H7 (cell line): ENCODE results near the gene SLC2A8. TPM values are rescaled to one million over a fixed set of nuclear protein-coding genes. Genes with fewer than 3 reads are reported as not detected.

ENCODE experiments used
- DNase-seq: peaks from one replicate; pipeline ENCODE4 v3.0.0; 2012
- H3K27me3 ChIP-seq: 2 replicates; pipeline ENCODE4 v1.6.0; 2011; ENCODE audit warnings: mild to moderate bottlenecking, low read length; ENCODE audit not compliant: control insufficient read depth, insufficient read depth
- H3K36me3 ChIP-seq: replicated peaks from 2 replicates; pipeline ENCODE4 v1.5.1; 2011; ENCODE audit warnings: low read length; ENCODE audit not compliant: control insufficient read depth, insufficient read depth
- H3K4me3 ChIP-seq: 2 replicates; pipeline ENCODE4 v1.5.1; 2011; ENCODE audit warnings: low read depth, mild to moderate bottlenecking, control low read depth, low read length, moderate library complexity; ENCODE audit not compliant: insufficient read depth
- total RNA-seq: library from RNA; depleted of rRNA; stranded (reverse); fragments of >200 nt; shearing (Covaris generic); gene quantifications from 2 replicates; pipeline ENCODE4 v1.2.3, GENCODE V29; 2014; rRNA removed

The SLC2A8 gene
- 18.8 and 23.3 TPM in 2 replicates for total RNA-seq

- peaks cover 6% of the 10 kb centered on the region; the same call in 1 of the 2 replicates for H3K27me3 ChIP-seq
- H3K4me3 ChIP-seq, result peak within 1 kb of the TSS; percentile 65
- DNase-seq, result peak; percentile 99
- H3K36me3 ChIP-seq, result peaks cover 2% of the 10 kb centered on the region
These were observed at the start of gene SLC2A8 for GRCh38 chr9:127396808-127397645. SLC2A8 (plus strand) TSS chr9:127397169; CDS start chr9:127397231, 62 bp downstream.

- DNase-seq, result no peak
- H3K4me3 ChIP-seq, result no peak overlapping the region
- H3K27me3 ChIP-seq, result no peaks in the 10 kb centered on the region
- peaks cover 2% of the 10 kb centered on the region for H3K36me3 ChIP-seq
These were observed 48.9 kb upstream of the SLC2A8 start for GRCh38 chr9:127347831-127348776.

GRCh38 chr9:127349483-127350113 is 47.4 kb upstream of the SLC2A8 start:
- H3K36me3 ChIP-seq, result 0 out of 2 replicates have a peak, but pooled peaks cover 1% of the 10 kb centered on the region
- H3K4me3 ChIP-seq, result no peak overlapping the region
- no peak for DNase-seq
- no peaks in the 10 kb centered on the region for H3K27me3 ChIP-seq

GRCh38 chr9:127351182-127352166 is 45.5 kb upstream of the SLC2A8 start:
- no peaks in the 10 kb centered on the region for H3K27me3 ChIP-seq
- peaks cover 2% of the 10 kb centered on the region; the same call in 1 of the 2 replicates for H3K36me3 ChIP-seq
- H3K4me3 ChIP-seq, result no peak overlapping the region
- no peak for DNase-seq

GRCh38 chr9:127353882-127354281 is 43.1 kb upstream of the SLC2A8 start:
- peak; percentile 77 for DNase-seq
- H3K27me3 ChIP-seq, result no peaks in the 10 kb centered on the region
- H3K4me3 ChIP-seq, result no peak overlapping the region
- peaks cover 2% of the 10 kb centered on the region for H3K36me3 ChIP-seq

- no peak for DNase-seq
- Histone ChIP-seq H3K36me3 (peaks cover 2% of the 10 kb centered on the region), H3K4me3 (no peak overlapping the region), H3K27me3 (no peaks in the 10 kb centered on the region)
These were observed 40.1 kb upstream of the SLC2A8 start for GRCh38 chr9:127356906-127357305.

- Histone ChIP-seq H3K36me3 (peaks cover 2% of the 10 kb centered on the region), H3K27me3 (no peaks in the 10 kb centered on the region), H3K4me3 (no peak overlapping the region)
- DNase-seq, result no peak
These were observed 38.9 kb upstream of the SLC2A8 start for GRCh38 chr9:127358023-127358535.

- peaks cover 2% of the 10 kb centered on the region for H3K36me3 ChIP-seq
- no peak for DNase-seq
- no peak overlapping the region for H3K4me3 ChIP-seq
- H3K27me3 ChIP-seq, result no peaks in the 10 kb centered on the region
These were observed 38.2 kb upstream of the SLC2A8 start for GRCh38 chr9:127358770-127359169.

GRCh38 chr9:127360250-127360649 is 36.7 kb upstream of the SLC2A8 start:
- Histone ChIP-seq H3K27me3 (no peaks in the 10 kb centered on the region), H3K36me3 (peaks cover 2% of the 10 kb centered on the region), H3K4me3 (no peak overlapping the region)
- DNase-seq, result no peak

GRCh38 chr9:127360829-127361228 is 36.1 kb upstream of the SLC2A8 start:
- Histone ChIP-seq H3K36me3 (peaks cover 2% of the 10 kb centered on the region), H3K4me3 (no peak overlapping the region), H3K27me3 (no peaks in the 10 kb centered on the region)
- peak; percentile 88 for DNase-seq

- H3K27me3 ChIP-seq, result no peaks in the 10 kb centered on the region
- DNase-seq, result no peak
- H3K4me3 ChIP-seq, result no peak overlapping the region
- no peaks in the 10 kb centered on the region; the same call in 1 of the 2 replicates for H3K36me3 ChIP-seq
These were observed 35.4 kb upstream of the SLC2A8 start for GRCh38 chr9:127361561-127361960.

- DNase-seq, result no peak
These were observed 34.1 kb upstream of the SLC2A8 start for GRCh38 chr9:127362829-127363228.

GRCh38 chr9:127365461-127365860 is 31.5 kb upstream of the SLC2A8 start:
- DNase-seq, result no peak
- no peak overlapping the region for H3K4me3 ChIP-seq
- no peaks in the 10 kb centered on the region for H3K36me3 ChIP-seq
- H3K27me3 ChIP-seq, result no peaks in the 10 kb centered on the region

More at GRCh38 chr9:127362829-127363228, 34.1 kb upstream of the SLC2A8 start:
- H3K36me3 ChIP-seq, result no peaks in the 10 kb centered on the region; the same call in 1 of the 2 replicates
- H3K27me3 ChIP-seq, result no peaks in the 10 kb centered on the region
- H3K4me3 ChIP-seq, result no peak overlapping the region
